ENCODE results near the gene PGAP3.
A peak's percentile ranks its signal among the peaks of the same experiment; 100 is the strongest.

Gene PGAP3

GRCh38 chr17:39663688-39664580, 23.9 kb downstream of the PGAP3 start:
- H3K36me3 ChIP-seq = peaks cover 35% of the 10 kb centered on the region
- no peaks in the 10 kb centered on the region for H3K27me3 ChIP-seq (ENCODE audit: insufficient read depth, low read depth, severe bottlenecking)
- H3K4me3 ChIP-seq (ENCODE audit: low read depth, low read length) = no peak overlapping the region
- no peaks in the 10 kb centered on the region for H3K9me3 ChIP-seq (ENCODE audit: severe bottlenecking)
- H3K27ac ChIP-seq = peak overlapping the region; percentile 71
- peak; percentile 87 for DNase-seq
- no peak for TF ChIP-seq CTCF (IDR thresholded peaks at IDR 0.05; ENCODE audit: low read depth, low read length)

DNA sequence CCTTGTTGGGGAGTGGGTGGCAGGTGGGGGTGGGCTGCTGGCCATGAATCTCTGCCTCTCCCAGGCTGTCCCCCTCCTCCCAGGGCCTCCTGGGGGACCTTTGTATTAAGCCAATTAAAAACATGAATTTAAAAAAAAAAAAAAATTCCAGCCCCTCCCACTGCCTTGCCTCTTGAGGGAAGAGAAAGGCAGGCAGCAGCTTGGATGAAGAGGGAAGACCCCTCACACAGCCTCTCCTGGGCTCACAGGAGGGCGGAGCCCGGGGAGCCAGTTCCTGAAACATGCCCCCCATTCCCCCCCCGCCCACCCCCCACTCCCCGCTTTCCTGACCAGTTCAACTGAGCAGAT, 24.5 kb downstream of the PGAP3 start:
- Histone ChIP-seq H3K4me3 (ENCODE audit: low read depth, low read length) (no peak overlapping the region), H3K9me3 (ENCODE audit: severe bottlenecking) (no peaks in the 10 kb centered on the region), H3K27ac (peak overlapping the region; percentile 81), H3K27me3 (ENCODE audit: insufficient read depth, low read depth, severe bottlenecking) (no peaks in the 10 kb centered on the region), H3K36me3 (peaks cover 41% of the 10 kb centered on the region)
- DNase-seq = no peak
- TF ChIP-seq CTCF (IDR thresholded peaks at IDR 0.05; ENCODE audit: low read depth, low read length) = no peak

DNA sequence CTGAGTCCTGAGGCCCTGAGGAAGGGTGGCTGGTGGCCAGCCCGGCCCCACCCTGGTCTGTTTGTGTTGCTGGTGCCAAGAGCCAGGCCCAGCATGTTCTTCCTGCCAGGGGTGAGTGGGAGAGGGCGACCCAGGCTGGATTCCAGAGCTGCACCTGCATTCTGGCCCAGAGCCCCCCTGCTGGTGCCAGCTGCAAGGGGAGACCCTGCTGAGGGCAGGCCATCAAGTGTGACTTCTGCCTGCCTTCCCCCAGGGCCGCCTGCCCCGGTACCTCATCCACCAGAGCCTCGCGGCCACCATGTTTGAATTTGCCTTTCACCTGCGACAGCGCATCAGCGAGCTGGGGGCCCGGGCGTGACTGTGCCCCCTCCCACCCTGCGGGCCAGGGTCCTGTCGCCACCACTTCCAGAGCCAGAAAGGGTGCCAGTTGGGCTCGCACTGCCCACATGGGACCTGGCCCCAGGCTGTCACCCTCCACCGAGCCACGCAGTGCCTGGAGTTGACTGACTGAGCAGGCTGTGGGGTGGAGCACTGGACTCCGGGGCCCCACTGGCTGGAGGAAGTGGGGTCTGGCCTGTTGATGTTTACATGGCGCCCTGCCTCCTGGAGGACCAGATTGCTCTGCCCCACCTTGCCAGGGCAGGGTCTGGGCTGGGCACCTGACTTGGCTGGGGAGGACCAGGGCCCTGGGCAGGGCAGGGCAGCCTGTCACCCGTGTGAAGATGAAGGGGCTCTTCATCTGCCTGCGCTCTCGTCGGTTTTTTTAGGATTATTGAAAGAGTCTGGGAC, 25.1 kb downstream of the PGAP3 start:
- no peaks in the 10 kb centered on the region for H3K27me3 ChIP-seq (ENCODE audit: insufficient read depth, low read depth, severe bottlenecking)
- no peak for DNase-seq
- H3K27ac ChIP-seq = peak overlapping the region; percentile 81
- peaks cover 43% of the 10 kb centered on the region for H3K36me3 ChIP-seq
- TF ChIP-seq CTCF (IDR thresholded peaks at IDR 0.05; ENCODE audit: low read depth, low read length) = no peak
- no peaks in the 10 kb centered on the region for H3K9me3 ChIP-seq (ENCODE audit: severe bottlenecking)
- no peak overlapping the region for H3K4me3 ChIP-seq (ENCODE audit: low read depth, low read length)

GRCh38 chr17:39661744-39662541, 25.9 kb downstream of the PGAP3 start:
- no peak for DNase-seq
- Histone ChIP-seq H3K36me3 (peaks cover 46% of the 10 kb centered on the region), H3K4me3 (ENCODE audit: low read depth, low read length) (no peak overlapping the region), H3K9me3 (ENCODE audit: severe bottlenecking) (no peaks in the 10 kb centered on the region), H3K27me3 (ENCODE audit: insufficient read depth, low read depth, severe bottlenecking) (no peaks in the 10 kb centered on the region), H3K27ac (peak overlapping the region; percentile 81)
- no peak for TF ChIP-seq CTCF (IDR thresholded peaks at IDR 0.05; ENCODE audit: low read depth, low read length)

DNA sequence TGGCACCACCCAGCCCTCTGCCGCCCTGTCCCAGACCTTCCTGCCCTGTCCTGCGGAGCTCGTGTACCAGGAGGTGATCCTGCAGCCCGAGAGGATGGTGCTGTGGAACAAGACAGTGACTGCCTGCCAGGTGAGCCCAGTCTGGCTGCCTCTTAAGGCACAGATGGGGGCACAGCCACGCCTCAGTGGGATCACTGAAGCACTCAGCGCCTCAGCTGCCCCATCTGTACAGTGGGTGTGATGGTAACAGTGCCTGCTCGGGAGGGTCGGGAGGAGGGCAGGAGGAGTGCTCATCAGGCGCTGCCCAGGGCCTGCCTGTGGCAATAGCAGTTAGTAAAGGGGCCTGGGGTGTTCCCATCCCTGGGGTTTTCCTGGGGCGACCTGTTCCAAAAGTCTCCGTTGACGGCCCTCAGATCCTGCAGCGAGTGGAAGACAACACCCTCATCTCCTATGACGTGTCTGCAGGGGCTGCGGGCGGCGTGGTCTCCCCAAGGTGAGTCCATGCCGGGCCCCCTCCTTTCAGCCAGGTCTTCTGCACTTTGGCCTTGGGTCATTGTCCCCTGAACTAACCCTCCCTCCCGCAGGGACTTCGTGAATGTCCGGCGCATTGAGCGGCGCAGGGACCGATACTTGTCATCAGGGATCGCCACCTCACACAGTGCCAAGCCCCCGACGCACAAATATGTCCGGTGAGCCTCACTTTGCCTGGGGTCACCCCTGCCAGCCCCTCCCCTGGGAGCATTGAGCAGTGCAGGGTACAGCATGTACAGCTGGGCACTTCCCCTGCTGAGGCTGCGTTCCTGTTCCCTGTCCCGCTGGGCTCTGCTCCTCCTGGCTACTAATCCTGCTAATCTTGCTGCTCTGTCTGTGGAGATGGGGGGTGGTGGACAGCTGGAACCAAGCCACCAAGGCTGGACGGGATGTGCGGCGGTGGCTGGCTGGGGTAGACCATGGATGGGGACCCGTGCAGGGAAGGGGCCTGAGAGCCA, 27.2 kb downstream of the PGAP3 start:
- Histone ChIP-seq H3K27me3 (ENCODE audit: insufficient read depth, low read depth, severe bottlenecking) (no peaks in the 10 kb centered on the region), H3K4me3 (ENCODE audit: low read depth, low read length) (no peak overlapping the region), H3K36me3 (peaks cover 55% of the 10 kb centered on the region), H3K9me3 (ENCODE audit: severe bottlenecking) (no peaks in the 10 kb centered on the region), H3K27ac (peak overlapping the region; percentile 81)
- peak; percentile 99 for DNase-seq
- TF ChIP-seq CTCF (IDR thresholded peaks at IDR 0.05; ENCODE audit: low read depth, low read length) = no peak

Measured in WERI-Rb-1 (cell line).